K562 (cell line): ENCODE results near the gene MARS1. TPM values are rescaled to one million over a fixed set of nuclear protein-coding genes. Genes with fewer than 3 reads are reported as not detected.

Experiments used
- ATAC-seq: fragments of 200-7000 bp; cut with Tn5 transposase; 3 replicates; pipeline ENCODE4 v1.9.1; 2020; ENCODE audit warnings: moderate library complexity
- BruUV-seq: library from RNA; stranded (reverse); fragments of 400-500 nt; replicated peaks from 2 replicates; lab custom pipeline; 2021; lab: Mats Ljungman, UMichigan
- CTCF ChIA-PET: fragments of 300-600 bp; formaldehyde crosslinking; extraction: SDS; loops from one replicate; lab custom pipeline; 2021; ENCODE audit warnings: low intra/inter-chr PET ratio; lab: Yijun Ruan, JAX
- POLR2A ChIA-PET: fragments of 300-600, 350-650 bp; sonication (Branson Sonifier 250); formaldehyde crosslinking; extraction: SDS; loops from one replicate; lab custom pipeline; 2021; ENCODE audit warnings: antibody characterized with exemption, inconsistent platforms; lab: Yijun Ruan, JAX
- DNase-seq, 4 experiments: peaks; one replicate each; pipeline versions ENCODE4 v3.0.0 to v3.0.0-alpha.2; 2011 to 2018; ENCODE audit warnings: low spot score in 3 of 4, mixed read lengths in 3 of 4; ENCODE audit errors: extremely low read depth in 1 of 4
- FAIRE-seq: peaks from 2 replicates; lab custom pipeline; 2011; peaks lifted over from hg19 to GRCh38; lab: Jason Lieb, UNC
- H2AFZ ChIP-seq: 2 replicates; pipeline ENCODE4 v1.6.0; 2011; ENCODE audit warnings: low read depth, low read length, control low read depth, inconsistent platforms
- H3K27ac ChIP-seq: fragments of 200-600 bp; 3 replicates; pipeline ENCODE4 v1.8.0; 2011; ENCODE audit warnings: low read depth, mild to moderate bottlenecking, control low read depth, inconsistent platforms, low read length, moderate library complexity, mixed read lengths; ENCODE audit errors: extremely low read depth
- H3K27me3 ChIP-seq, 2 experiments: fragments of 300-600 bp in 1 of 2; 2 replicates in 1 of 2; 3 replicates in 1 of 2; pipeline versions ENCODE4 v1.6.0 to v1.8.0; 2011; ENCODE audit warnings: inconsistent platforms in 2 of 2, low read length in 2 of 2, mild to moderate bottlenecking in 1 of 2, mixed read lengths in 1 of 2, moderate library complexity in 1 of 2; ENCODE audit not compliant: control insufficient read depth in 2 of 2, insufficient read depth in 2 of 2
- H3K36me3 ChIP-seq: fragments of 300-600 bp; 3 replicates; pipeline ENCODE4 v1.8.0; 2011; ENCODE audit warnings: mild to moderate bottlenecking, low read length, inconsistent platforms; ENCODE audit not compliant: control insufficient read depth, insufficient read depth
- H3K4me1 ChIP-seq, 2 experiments: fragments of 200-600 bp in 1 of 2; replicated peaks in 1 of 2; 2 replicates in 1 of 2; 3 replicates in 1 of 2; pipeline versions ENCODE4 v1.5.1 to v1.8.0; 2011; ENCODE audit warnings: inconsistent platforms in 2 of 2, low read length in 2 of 2, mild to moderate bottlenecking in 1 of 2, mixed read lengths in 1 of 2, moderate library complexity in 1 of 2; ENCODE audit not compliant: control insufficient read depth in 2 of 2, insufficient read depth in 2 of 2
- H3K4me2 ChIP-seq: 2 replicates; pipeline ENCODE4 v1.6.1; 2011; ENCODE audit warnings: low read length, control low read depth, inconsistent platforms, mixed read lengths; ENCODE audit not compliant: insufficient read depth
- H3K4me3 ChIP-seq: fragments of 200-600 bp; sonication (generic), shearing (Covaris generic); 2 replicates; pipeline ENCODE4 v1.5.1; 2016; ENCODE audit warnings: control low read depth, inconsistent platforms
- H3K79me2 ChIP-seq: fragments of 200-600 bp; 3 replicates; pipeline ENCODE4 v1.8.0; 2011; ENCODE audit warnings: low read length, inconsistent platforms; ENCODE audit not compliant: control insufficient read depth, insufficient read depth
- H3K9ac ChIP-seq, 2 experiments: 2 replicates each; pipeline versions ENCODE4 v1.6.0 to v1.6.1; 2011; ENCODE audit warnings: low read depth in 2 of 2, low read length in 2 of 2, control low read depth in 1 of 2, inconsistent platforms in 1 of 2, mild to moderate bottlenecking in 1 of 2, mixed read lengths in 1 of 2; ENCODE audit not compliant: insufficient read depth in 1 of 2
- H3K9me1 ChIP-seq: one replicate; pipeline ENCODE4 v1.6.0; 2011; ENCODE audit warnings: inconsistent platforms, mild to moderate bottlenecking, low read length, moderate library complexity; ENCODE audit not compliant: control insufficient read depth, insufficient read depth
- H3K9me3 ChIP-seq: replicated peaks from 2 replicates; pipeline ENCODE4 v1.5.1; 2011; ENCODE audit warnings: low read depth, low read length, inconsistent platforms; ENCODE audit not compliant: control insufficient read depth, insufficient read depth
- H4K20me1 ChIP-seq: replicated peaks from 2 replicates; pipeline ENCODE4 v1.6.1; 2011; ENCODE audit warnings: low read length, inconsistent platforms, mixed read lengths; ENCODE audit not compliant: control insufficient read depth, insufficient read depth
- ATF6 ChIP-seq: sonication (generic); formaldehyde crosslinking; IDR thresholded peaks from 2 replicates; pipeline ENCODE4 v1.4.0; 2020; ENCODE audit warnings: mild to moderate bottlenecking, missing genetic modification reagents
- FUS ChIP-seq: fragments of 200-400 bp; formaldehyde crosslinking; optimal IDR thresholded peaks from 2 replicates; pipeline ENCODE3; 2017; ENCODE audit warnings: low read depth, low read length
- GTF2A2 ChIP-seq: IDR thresholded peaks from 2 replicates; pipeline ENCODE4 v1.6.1; 2016; ENCODE audit warnings: mild to moderate bottlenecking, missing genetic modification characterization, missing compliant biosample characterization
- GTF2F1 ChIP-seq: IDR thresholded peaks from 2 replicates; pipeline ENCODE4 v1.6.1; 2011; ENCODE audit warnings: low read depth, low read length, improper control_type of control experiment
- NRF1 ChIP-seq, 2 experiments: fragments of 450-650 bp; IDR thresholded peaks in 1 of 2; conservative IDR thresholded peaks in 1 of 2; 2 replicates each; pipeline ENCODE4 v1.6.1; 2014; ENCODE audit warnings: mild to moderate bottlenecking in 2 of 2
- POU5F1 ChIP-seq: fragments of 150-350 bp; IDR thresholded peaks from 2 replicates; pipeline ENCODE4 v1.6.1; 2014; ENCODE audit warnings: borderline replicate concordance, low read length, low read depth, mild to moderate bottlenecking; ENCODE audit not compliant: partially characterized antibody
- RUNX1 ChIP-seq: sonication (generic); IDR thresholded peaks from 2 replicates; pipeline ENCODE4 v1.6.1; 2016; ENCODE audit warnings: antibody characterized with exemption, low read depth
- ZNF174 ChIP-seq: fragments of 250-450 bp; sonication (Bioruptor Pico); IDR thresholded peaks from 2 replicates; pipeline ENCODE4 v1.4.0; 2020; ENCODE audit warnings: mild to moderate bottlenecking
- ZNF316 ChIP-seq: fragments of 450-650 bp; IDR thresholded peaks from 2 replicates; pipeline ENCODE4 v1.6.1; 2016
- ZNF347 ChIP-seq: fragments of 450-650 bp; formaldehyde crosslinking; IDR thresholded peaks from 2 replicates; pipeline ENCODE4 v1.4.0; 2020; ENCODE audit warnings: low read depth, mild to moderate bottlenecking, moderate library complexity
- WGBS: fragments of 100-300 bp; shearing (Covaris generic); methylation state at CpG from one replicate; pipeline ENCODE4 v1.1.6; 2016; ENCODE audit warnings: low coverage, mixed read lengths; ENCODE audit not compliant: insufficient coverage; ENCODE audit errors: missing lambda C conversion rate; 5-methylcytosine and 5-hydroxymethylcytosine counted together
- in situ Hi-C: fragments of 300-500 bp; cut with MboI; formaldehyde crosslinking; loops from 4 replicates; pipeline ENCODE4 v1.15.0; 2018; ENCODE audit warnings: inconsistent platforms, mixed read lengths
- intact Hi-C: fragments of 100-400 bp; cut with micrococcal nuclease; formaldehyde crosslinking; loops from 2 replicates; pipeline ENCODE4 v1.14.2; 2022
- polyA plus RNA-seq, 8 experiments: library from polyadenylated mRNA; depleted of rRNA in 4 of 8; stranded (reverse) in 5 of 8; unstranded in 3 of 8; fragments of >200 nt; fragmentation: Nextera tagmentation in 2 of 8; fragmentation: Illumina TruSeq in 1 of 8; extraction: Ambion mirVana in 2 of 8; extraction: Trizol in 1 of 8; gene quantifications; 2 replicates each; pipeline versions ENCODE4 v1.2.1 to v1.2.3, GENCODE V29; 2011 to 2014; ENCODE audit warnings: inconsistent platforms in 1 of 8, missing spikeins in 1 of 8
- total RNA-seq, 7 experiments: library from RNA; depleted of rRNA in 6 of 7; stranded (reverse); fragments of >200 nt in 6 of 7; fragmentation: Illumina TruSeq in 2 of 7; extraction: Trizol in 2 of 7; gene quantifications; 2 replicates each; pipeline versions ENCODE4 v1.2.1 to v1.2.3, GENCODE V29; 2011 to 2021; ENCODE audit warnings: low replicate concordance in 1 of 7

MARS1 gene
- total and polyA plus RNA-seq, 9 of the 15 experiments (the other 6 are each of a cell fraction or from before 2014, with no cell fraction given), result 117 to 382 (median 220) TPM

- TF ChIP-seq POU5F1 (no peak), ZNF174 (no peak), GTF2F1 (no peak), ZNF347 (CRISPR knock-in tag) (no peak), GTF2A2 (tag) (no peak)
Observed at GRCh38 chr12:57553343-57554202, 65.7 kb downstream of the MARS1 start (continued).

DNA sequence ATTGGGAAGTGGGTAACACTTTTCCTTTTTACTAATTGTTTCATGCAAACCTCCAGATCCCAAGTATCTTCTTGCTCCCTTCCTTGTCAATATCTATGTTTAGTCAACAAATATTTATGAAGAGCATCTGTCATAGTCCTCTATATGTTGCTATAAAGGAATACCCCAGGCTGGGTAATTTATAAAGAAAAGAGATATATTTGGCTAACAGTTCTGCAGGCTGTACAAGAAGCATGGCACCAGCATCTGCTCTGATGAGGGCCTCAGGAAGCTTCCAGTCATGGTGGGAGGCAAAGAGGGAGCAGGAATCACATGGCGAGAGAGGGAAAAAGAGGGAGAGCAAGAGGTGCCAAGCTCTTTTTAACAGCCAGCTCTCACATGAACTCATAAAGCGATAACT is 66.6 kb downstream of the MARS1 start:
- peak overlapping the region; percentile 89; the same call in 1 of the 2 replicates for H3K4me2 ChIP-seq
- intact Hi-C loops, result no loop called here

More for the DNA sequence above, 66.6 kb downstream of the MARS1 start:
- Histone ChIP-seq H4K20me1 (no peaks in the 10 kb centered on the region), H3K9me3 (no peaks in the 10 kb centered on the region), H2AFZ (no peak overlapping the region), H3K36me3 (peaks cover 17% of the 10 kb centered on the region), H3K9ac (peak overlapping the region in 1 of 2 experiments; percentile 72; a peak in 1 of 4 replicates), H3K4me3 (no peak overlapping the region), H3K79me2 (peaks cover 67% of the 10 kb centered on the region), H3K4me1 (peaks cover 49 to 55% of the 10 kb centered on the region in 2 experiments), H3K27ac (no peak overlapping the region; the same call in 2 of the 3 replicates), H3K27me3 (no peaks in the 10 kb centered on the region), H3K9me1 (no peaks in the 10 kb centered on the region)
- in situ Hi-C loops, result no loop called here
- FAIRE-seq (no peak), DNase-seq (no peak), ATAC-seq (no peak)
- ChIA-PET CTCF (no interaction called here), POLR2A (interaction anchor here (1.4 to 4.2 kb wide), 4 partner anchors 8 to 36 kb away, joined by 3 to 38 read pairs (median 10); partner anchors contain the start of gene DDIT3)
- TF ChIP-seq ZNF316 (0 out of 2 replicates have a peak, but pooled peaks have one; percentile 6), FUS (no peak), ATF6 (CRISPR knock-in tag) (0 out of 2 replicates have a peak, but pooled peaks have one; percentile 27), NRF1 (conservative IDR thresholded peaks at IDR 0.05 in 1 of 2, IDR thresholded peaks at IDR 0.05 in 1 of 2) (no peak), RUNX1 (no peak)
- 100% methylated on average over 1 of the region's 2 CpGs for WGBS
- no TSS peak for BruUV-seq
